UCSD-AML1 (cell line): Measurements from ENCODE around the gene SMIM34.
"Not testable (repeated sequence)": the region's sequence is repeated elsewhere in the genome, so short reads cannot be mapped to it uniquely, and the experiment has no call there.

Source experiments
- DNase-seq: peaks from one replicate; lab custom pipeline; 2025; ENCODE audit not compliant: unreplicated experiment; lab: John Stamatoyannopoulos, UW

SMIM34 gene

GRCh38 chr21:34374462-34374861, 49.3 kb downstream of the SMIM34 start:
- not testable (repeated sequence) for DNase-seq

GRCh38 chr21:34372321-34372720, 51.4 kb downstream of the SMIM34 start:
- no peak for DNase-seq

DNA sequence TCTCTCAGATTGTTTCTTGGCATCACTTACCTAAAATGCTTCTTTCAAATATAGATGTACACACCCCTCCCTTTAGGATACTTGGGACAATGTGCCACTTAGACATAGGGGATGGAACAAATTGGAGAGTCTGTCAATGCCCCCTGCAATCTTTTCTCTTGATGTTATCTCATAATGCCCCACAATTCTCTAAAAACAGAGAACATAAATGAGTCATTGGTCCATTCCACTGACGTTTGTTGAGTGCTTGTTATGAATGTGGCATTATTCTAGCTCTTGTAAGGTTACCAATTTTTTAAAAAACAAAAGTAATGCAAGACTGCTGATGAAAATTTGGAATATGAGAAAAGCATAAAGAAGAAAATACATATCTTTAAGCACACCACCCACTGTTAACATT, 54.0 kb downstream of the SMIM34 start:
- no peak for DNase-seq
